Measurements from ENCODE around the gene MYCBP2.

MYCBP2 gene

GRCh38 chr13:77185721-77186120 lies 141.2 kb downstream of the MYCBP2 start:
- no peak for DNase-seq

GRCh38 chr13:77184455-77184854 lies 142.4 kb downstream of the MYCBP2 start:
- DNase-seq, result peak; percentile 13

GRCh38 chr13:77180011-77180410 lies 146.9 kb downstream of the MYCBP2 start:
- DNase-seq, result no peak

DNA sequence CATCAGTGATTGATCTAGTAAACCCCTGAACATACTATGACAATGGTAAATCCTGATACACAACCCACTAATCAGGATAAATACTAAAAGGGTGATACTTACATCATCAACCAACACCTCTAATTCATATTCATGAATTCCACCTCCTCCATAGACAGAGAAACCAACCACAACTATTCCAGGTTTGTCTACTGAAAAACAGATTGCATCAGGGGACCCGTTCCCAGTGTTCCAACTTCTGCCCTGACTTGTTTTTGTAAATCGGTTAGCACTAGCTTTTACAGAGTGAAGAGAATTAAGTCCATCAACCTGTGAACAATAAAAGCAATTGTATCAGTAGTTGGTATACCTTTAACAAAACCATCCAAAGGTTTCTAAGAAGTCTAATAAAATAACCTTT lies 149.2 kb downstream of the MYCBP2 start:
- no peak for DNase-seq

DNA sequence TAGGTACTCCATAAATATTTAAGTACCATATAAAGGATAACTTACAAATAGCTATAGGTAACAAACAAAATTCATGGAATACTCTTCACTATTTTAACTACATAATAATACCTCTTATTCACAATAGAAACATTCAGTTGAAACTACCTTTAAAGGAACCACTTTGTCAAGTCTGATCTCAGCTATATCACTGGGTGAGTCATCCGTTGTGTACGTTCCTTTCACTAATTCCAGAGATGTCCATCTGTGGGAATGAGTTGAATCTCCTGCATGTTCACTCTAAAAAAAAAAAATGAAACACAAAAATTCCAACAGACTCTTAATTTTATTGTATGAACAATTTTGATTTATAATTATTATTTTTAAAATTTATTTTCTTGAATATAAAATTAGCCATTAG lies 150.5 kb downstream of the MYCBP2 start:
- DNase-seq, result no peak

GRCh38 chr13:77172650-77173049 lies 154.2 kb downstream of the MYCBP2 start:
- DNase-seq, result no peak

DNA sequence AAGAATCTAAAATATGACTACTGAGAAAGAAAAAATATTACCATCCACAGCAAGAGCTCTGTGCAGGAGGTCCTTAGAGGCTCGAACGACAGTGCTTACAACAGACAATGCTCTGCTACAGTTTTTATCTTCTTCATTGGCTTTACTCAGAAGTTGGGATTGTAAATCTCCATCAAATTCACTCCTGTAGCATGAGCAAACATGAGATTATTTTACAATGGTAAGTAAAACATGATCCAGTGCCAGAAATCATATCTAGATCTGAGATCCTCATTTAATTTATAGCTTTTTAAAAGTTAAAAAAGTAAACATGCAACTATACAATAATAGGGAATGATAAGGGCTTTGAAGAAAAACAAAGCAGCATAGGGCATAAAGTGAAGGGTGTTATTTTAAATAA lies 155.4 kb downstream of the MYCBP2 start:
- DNase-seq, result no peak

DNA sequence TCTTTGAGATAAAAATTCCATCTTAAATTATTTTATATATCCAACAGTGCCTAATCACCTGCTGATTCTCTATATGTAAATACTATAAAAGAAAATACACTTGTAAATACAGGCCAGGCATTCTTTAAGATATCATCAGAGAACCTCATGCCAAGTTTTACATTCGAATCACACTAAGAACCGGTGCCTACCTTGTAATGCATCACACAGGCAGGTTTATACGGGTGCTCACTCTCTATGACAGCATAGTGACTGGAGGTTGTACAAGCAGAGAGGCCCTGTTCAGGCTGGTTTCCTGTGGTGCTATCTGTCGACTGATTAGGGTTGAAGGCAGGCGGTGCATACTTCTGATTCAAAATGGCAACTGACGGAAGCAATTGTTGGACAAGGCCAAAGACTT lies 158.7 kb downstream of the MYCBP2 start:
- no peak for DNase-seq

- DNase-seq, result no peak
Measured at GRCh38 chr13:77150651-77151050, 176.2 kb downstream of the MYCBP2 start.

DNA sequence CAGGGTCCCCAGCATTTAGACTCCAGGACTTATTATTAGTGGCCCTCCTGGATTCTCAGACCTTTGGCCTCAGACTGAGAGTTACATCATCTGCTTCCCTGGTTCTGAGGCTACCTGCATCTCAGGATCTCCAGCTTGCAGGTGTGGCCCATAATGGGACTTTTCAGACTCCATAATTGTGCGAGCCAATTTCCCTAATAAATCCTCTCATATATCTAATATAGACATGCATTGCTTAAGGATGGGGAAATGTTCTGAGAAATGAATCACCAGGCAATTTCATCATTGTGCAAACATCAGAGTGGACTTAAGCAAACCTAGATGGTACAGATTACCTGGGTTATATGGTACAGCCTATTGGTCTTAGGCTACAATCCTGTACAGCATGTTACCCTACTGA lies 183.5 kb downstream of the MYCBP2 start:
- DNase-seq, result no peak

GRCh38 chr13:77139306-77139705 lies 187.6 kb downstream of the MYCBP2 start:
- DNase-seq, result no peak

DNA sequence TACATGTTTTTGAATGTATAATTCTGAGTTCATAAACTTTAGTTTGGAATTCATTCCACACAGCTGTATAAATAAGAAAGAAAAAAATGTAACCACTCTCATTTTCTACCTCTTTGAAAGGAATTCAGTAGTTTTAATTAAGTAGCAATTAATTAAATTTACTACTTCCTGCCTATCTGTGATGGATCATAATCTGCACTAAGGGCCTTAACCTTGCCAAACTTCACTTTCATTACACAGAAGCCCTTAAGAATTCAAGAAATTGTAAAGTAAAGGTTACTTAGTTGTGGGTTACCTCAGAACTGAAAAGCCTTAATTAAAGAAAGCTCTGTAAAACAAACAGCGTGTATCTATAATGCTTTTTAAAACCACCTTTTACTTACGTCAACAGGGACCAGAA lies 188.1 kb downstream of the MYCBP2 start:
- no peak for DNase-seq

- no peak for DNase-seq
Measured at GRCh38 chr13:77136902-77137420, 189.9 kb downstream of the MYCBP2 start.

- no peak for DNase-seq
Measured at GRCh38 chr13:77124423-77124822, 202.5 kb downstream of the MYCBP2 start.

GRCh38 chr13:77118134-77118533 lies 208.8 kb downstream of the MYCBP2 start:
- no peak for DNase-seq

DNA sequence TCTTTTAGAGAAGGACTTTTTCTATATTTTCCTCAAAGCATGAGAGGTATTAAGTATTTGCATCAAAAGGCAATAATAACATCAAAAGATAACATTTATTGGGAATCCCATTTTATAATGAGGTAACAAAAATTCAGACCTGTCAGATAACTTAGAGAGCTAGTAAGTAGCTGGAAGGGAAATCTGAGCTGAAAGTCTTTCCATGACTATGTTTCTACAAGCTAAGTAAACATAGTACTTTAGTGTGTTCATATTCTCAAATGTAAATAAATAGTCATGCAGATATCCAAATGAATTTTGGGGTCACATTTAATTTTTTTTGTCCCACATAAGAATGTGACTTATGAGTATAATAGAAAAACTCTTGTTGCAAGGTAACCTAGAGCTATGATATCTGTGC lies 212.6 kb downstream of the MYCBP2 start:
- DNase-seq, result no peak

GRCh38 chr13:77113496-77113895 lies 213.4 kb downstream of the MYCBP2 start:
- DNase-seq, result no peak

- DNase-seq, result no peak
Measured at GRCh38 chr13:77105051-77105450, 221.8 kb downstream of the MYCBP2 start.

DNA sequence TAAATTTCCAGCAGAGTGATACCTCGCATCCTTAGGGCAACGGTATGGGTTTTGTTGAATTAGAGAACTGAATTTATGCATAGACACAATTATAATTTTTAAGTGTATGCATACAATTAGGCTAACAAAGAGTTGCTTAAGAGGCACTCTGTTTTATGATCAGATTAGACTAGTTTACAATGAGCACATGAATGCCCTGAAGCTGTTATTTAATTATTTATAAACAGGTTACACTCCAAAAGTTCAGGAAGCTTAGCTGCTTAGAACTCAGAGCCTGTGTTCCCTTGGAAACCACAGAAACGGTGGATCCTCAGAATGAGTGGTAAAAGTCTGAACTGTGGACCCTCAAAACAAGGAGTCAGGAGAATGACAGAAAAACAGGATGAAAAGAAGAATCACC lies 227.5 kb downstream of the MYCBP2 start:
- no peak for DNase-seq

DNA sequence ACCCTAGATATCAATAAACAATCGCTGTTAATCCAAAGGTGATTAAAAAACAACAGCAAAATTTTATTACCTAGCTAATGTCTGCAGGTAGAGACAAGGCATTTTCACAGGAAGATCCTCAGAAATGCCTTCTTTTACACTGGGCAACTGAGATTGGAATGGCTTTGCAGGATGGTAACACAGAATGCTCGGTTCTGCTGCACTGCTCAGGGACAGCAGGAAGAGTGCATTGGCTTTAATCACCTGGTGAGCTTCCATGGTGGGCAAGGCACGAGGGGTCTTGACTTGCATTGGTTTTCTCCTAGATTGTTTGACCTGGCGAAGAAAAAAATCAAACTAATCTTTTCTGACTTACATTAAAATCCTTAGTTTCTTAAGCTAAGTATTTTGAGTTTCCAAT lies 231.6 kb downstream of the MYCBP2 start:
- no peak for DNase-seq

GRCh38 chr13:77094773-77095172 lies 232.1 kb downstream of the MYCBP2 start:
- DNase-seq, result no peak

DNA sequence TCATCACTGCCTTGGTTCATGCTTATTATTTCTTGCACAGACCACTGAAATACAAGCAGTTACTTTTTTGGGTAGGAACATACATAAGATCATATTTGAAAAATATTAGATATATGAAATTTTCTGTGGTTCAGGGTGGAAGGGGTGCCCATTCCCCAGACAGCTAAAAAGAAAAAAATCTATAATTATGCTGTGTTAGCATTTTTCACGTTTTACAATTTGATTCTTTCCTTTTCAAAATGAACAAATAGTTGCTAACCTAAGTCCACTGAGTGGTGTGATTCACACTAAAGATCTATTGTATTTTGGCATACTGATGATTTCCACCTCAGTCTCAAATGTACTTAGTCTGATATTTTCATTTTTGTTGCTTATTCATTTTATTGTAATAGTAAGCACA lies 233.2 kb downstream of the MYCBP2 start:
- no peak for DNase-seq

DNA sequence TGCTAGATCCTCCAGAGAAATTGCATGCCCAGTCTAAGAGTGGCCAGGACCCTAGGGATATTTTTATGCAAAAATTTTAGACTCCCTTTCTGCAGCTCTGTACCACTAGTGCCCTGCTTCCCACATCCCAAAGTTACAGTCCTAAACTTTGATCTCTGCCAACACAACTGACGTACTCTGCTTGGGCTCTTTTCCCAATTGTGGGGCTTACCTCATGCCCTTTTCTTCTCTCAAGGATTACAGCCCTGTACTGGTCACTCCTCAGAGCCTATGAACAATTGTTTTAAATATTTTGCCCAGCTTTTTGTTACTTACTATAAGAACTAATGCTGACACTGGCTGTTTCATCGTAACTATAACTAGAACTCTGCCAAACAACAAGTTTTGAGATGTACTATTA lies 242.1 kb downstream of the MYCBP2 start:
- no peak for DNase-seq

DNA sequence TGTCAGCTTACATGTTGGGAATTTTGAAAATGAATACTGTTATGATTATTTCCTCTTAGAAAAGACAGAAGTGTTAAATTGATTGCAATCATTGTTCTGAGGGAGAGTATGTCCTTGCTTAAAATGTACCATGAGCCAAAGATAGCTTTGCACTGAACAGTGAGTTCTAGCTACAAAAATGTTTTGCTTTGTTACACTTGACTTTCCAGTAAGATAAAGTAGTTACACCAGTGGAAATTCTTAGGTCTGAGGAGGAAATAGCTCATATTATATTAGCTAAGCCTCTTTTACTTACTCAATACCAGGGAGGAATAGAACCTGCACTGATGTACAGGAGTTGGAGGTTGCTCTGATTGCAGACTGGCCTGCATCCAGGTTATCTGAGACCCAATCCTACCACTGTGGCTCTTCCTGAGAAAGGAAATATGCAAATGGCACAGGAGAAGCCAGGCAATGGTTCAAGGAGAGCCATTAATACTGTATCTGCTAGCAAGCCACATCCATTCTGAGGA lies 246.9 kb downstream of the MYCBP2 start:
- no peak for DNase-seq

- no peak for DNase-seq
Measured at GRCh38 chr13:77067519-77067918, 259.4 kb downstream of the MYCBP2 start.
